ENCODE results near the gene POLR2A. TPM values are rescaled to one million over a fixed set of nuclear protein-coding genes. Genes with fewer than 3 reads are reported as not detected.

Gene POLR2A
- total and polyA plus RNA-seq, 4 donors = 13.3 to 54.4 (median 34.8) TPM

DNA sequence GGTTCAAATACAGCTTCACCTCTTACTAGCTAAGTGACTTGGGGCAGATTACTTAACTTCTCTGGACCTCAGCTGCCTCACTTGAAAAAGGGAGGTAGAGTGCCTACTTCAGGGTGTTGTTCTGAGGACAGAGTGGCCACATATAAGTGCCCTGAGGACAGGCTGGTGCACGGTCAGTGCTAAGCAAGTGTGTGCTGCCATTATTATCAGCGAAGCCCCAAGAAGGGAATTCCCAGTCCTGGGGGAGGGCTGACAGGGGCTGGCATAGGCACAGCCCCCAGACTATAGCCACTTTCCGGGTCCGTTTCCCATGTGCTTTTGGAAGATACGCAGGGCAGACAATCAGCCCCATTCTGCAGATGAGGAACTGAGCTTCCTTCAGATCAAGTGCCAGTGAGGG lies 7.2 kb upstream of the POLR2A start:
- peaks cover 13 to 53% (median 37%) of the 10 kb centered on the region in 4 donors for H3K4me1 ChIP-seq (ENCODE audit: control insufficient read depth in 4 of 4, insufficient read depth in 4 of 4, low read length in 3 of 4)
- H3K4me3 ChIP-seq (ENCODE audit: low read depth in 1 of 3, low read length in 3 of 3) = no peak overlapping the region

DNA sequence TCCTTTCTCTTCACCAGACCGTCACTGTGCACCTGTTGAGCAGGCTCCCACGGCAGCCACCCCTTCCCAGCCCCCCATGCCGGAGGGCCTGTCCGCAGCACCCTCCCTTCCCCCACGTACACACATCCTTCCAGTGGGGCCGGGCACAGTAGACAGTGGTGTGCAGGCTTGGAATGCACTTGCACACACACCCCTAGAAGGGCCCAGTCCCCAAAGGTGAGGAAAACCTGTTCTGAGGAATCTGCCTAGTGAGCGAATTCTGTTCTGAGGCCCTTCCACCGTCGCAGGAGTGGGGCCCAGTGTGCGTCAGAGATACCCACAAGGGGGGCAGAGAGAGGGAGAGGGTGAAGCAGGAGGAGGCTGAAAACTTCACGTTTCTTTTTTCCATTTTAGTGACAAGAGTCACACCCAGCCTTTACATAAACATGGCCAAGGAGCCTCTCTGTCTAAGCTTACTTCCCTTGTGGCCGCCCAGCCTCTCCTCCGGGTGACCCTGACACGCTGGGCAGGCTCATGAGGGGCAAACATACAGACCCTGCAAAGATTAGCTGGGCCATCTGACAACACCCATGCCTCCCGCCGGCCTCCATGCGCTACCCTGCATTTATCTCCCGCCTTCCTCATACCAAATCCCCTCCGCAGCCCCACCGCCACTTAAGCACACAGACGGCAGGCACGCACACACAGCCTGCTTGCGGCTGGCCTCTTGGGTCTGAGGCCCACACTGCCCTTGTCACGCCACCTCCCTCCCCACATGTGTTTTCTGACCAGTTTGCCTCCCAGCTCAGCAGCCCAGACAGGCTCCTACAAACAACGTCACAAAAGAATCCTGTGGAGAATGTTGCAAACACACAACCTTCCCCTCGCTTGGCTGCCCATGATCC lies 6.5 kb upstream of the POLR2A start:
- H3K9ac ChIP-seq (ENCODE audit: low read depth in 1 of 2, low read length in 2 of 2) = peak overlapping the region in 1 of 2 donors; percentile 12
- H3K27me3 ChIP-seq (ENCODE audit: control insufficient read depth in 4 of 4, insufficient read depth in 4 of 4, low read length in 3 of 4) = no peaks in the 10 kb centered on the region
- no peaks in the 10 kb centered on the region for H3K36me3 ChIP-seq (ENCODE audit: control insufficient read depth in 4 of 4, insufficient read depth in 3 of 4, low read depth in 1 of 4, low read length in 3 of 4)
- no peaks in the 10 kb centered on the region for H3K9me3 ChIP-seq (ENCODE audit: control insufficient read depth in 4 of 4, low read length in 3 of 4)
- peak; percentile 50 for DNase-seq (ENCODE audit: low spot score)
- peaks cover 13 to 53% (median 37%) of the 10 kb centered on the region in 4 donors for H3K4me1 ChIP-seq (ENCODE audit: control insufficient read depth in 4 of 4, insufficient read depth in 4 of 4, low read length in 3 of 4)
- peak overlapping the region; percentile 96 to 97 for H3K27ac ChIP-seq (ENCODE audit: low read depth in 1 of 2, low read length in 2 of 2)
- TF ChIP-seq, protein P1, sequence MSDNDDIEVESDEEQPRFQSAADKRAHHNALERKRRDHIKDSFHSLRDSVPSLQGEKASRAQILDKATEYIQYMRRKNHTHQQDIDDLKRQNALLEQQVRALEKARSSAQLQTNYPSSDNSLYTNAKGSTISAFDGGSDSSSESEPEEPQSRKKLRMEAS (IDR thresholded peaks at IDR 0.05) = no peak
- TF ChIP-seq SP1 (IDR thresholded peaks at IDR 0.05) (no peak), NR2F2 (IDR thresholded peaks at IDR 0.05) (no peak)
- H3K4me3 ChIP-seq (ENCODE audit: low read depth in 1 of 3, low read length in 3 of 3) = peak overlapping the region in 2 of 3 donors; percentile 63 to 96
- WGBS = 64% methylated on average over 26 of the region's 26 CpGs

More for the DNA sequence above, 7.2 kb upstream of the POLR2A start:
- no peaks in the 10 kb centered on the region for H3K36me3 ChIP-seq (ENCODE audit: control insufficient read depth in 4 of 4, insufficient read depth in 3 of 4, low read depth in 1 of 4, low read length in 3 of 4)
- TF ChIP-seq, protein P1 (IDR thresholded peaks at IDR 0.05) = no peak
- TF ChIP-seq HNF4G (IDR thresholded peaks at IDR 0.05) = no peak
- TF ChIP-seq, protein P2, sequence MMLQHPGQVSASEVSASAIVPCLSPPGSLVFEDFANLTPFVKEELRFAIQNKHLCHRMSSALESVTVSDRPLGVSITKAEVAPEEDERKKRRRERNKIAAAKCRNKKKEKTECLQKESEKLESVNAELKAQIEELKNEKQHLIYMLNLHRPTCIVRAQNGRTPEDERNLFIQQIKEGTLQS (IDR thresholded peaks at IDR 0.05) = no peak
- TF ChIP-seq FOXA1 (IDR thresholded peaks at IDR 0.05) = no peak
- no peak for TF ChIP-seq JUND (IDR thresholded peaks at IDR 0.05)
- TF ChIP-seq NR2F2 (IDR thresholded peaks at IDR 0.05) = no peak
- TF ChIP-seq FOXA2 (IDR thresholded peaks at IDR 0.05) = no peak
- no peak for TF ChIP-seq RAD21 (IDR thresholded peaks at IDR 0.05)
- TF ChIP-seq RXRA (IDR thresholded peaks at IDR 0.05) = no peak
- TF ChIP-seq GABPA (IDR thresholded peaks at IDR 0.05 in 1 of 2, conservative IDR thresholded peaks at IDR 0.05 in 1 of 2) = no peak
- TF ChIP-seq SP1 (IDR thresholded peaks at IDR 0.05) = no peak
- TF ChIP-seq, protein P3, sequence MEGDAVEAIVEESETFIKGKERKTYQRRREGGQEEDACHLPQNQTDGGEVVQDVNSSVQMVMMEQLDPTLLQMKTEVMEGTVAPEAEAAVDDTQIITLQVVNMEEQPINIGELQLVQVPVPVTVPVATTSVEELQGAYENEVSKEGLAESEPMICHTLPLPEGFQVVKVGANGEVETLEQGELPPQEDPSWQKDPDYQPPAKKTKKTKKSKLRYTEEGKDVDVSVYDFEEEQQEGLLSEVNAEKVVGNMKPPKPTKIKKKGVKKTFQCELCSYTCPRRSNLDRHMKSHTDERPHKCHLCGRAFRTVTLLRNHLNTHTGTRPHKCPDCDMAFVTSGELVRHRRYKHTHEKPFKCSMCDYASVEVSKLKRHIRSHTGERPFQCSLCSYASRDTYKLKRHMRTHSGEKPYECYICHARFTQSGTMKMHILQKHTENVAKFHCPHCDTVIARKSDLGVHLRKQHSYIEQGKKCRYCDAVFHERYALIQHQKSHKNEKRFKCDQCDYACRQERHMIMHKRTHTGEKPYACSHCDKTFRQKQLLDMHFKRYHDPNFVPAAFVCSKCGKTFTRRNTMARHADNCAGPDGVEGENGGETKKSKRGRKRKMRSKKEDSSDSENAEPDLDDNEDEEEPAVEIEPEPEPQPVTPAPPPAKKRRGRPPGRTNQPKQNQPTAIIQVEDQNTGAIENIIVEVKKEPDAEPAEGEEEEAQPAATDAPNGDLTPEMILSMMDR (IDR thresholded peaks at IDR 0.05; ENCODE audit: low read depth, low read length, missing input control) = no peak
- no peak for TF ChIP-seq HNF4A (conservative IDR thresholded peaks at IDR 0.05)
- TF ChIP-seq, protein P4, sequence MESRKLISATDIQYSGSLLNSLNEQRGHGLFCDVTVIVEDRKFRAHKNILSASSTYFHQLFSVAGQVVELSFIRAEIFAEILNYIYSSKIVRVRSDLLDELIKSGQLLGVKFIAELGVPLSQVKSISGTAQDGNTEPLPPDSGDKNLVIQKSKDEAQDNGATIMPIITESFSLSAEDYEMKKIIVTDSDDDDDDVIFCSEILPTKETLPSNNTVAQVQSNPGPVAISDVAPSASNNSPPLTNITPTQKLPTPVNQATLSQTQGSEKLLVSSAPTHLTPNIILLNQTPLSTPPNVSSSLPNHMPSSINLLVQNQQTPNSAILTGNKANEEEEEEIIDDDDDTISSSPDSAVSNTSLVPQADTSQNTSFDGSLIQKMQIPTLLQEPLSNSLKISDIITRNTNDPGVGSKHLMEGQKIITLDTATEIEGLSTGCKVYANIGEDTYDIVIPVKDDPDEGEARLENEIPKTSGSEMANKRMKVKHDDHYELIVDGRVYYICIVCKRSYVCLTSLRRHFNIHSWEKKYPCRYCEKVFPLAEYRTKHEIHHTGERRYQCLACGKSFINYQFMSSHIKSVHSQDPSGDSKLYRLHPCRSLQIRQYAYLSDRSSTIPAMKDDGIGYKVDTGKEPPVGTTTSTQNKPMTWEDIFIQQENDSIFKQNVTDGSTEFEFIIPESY (IDR thresholded peaks at IDR 0.05) = no peak
- TF ChIP-seq EGR1 (IDR thresholded peaks at IDR 0.05; ENCODE audit: low read depth in 2 of 2) = no peak
- H3K9ac ChIP-seq (ENCODE audit: low read depth in 1 of 2, low read length in 2 of 2) = no peak overlapping the region
- WGBS = 93% methylated on average over 5 of the region's 5 CpGs
- no peak for DNase-seq (ENCODE audit: low spot score)
- H3K27me3 ChIP-seq (ENCODE audit: control insufficient read depth in 4 of 4, insufficient read depth in 4 of 4, low read length in 3 of 4) = no peaks in the 10 kb centered on the region
- no peaks in the 10 kb centered on the region for H3K9me3 ChIP-seq (ENCODE audit: control insufficient read depth in 4 of 4, low read length in 3 of 4)
- H3K27ac ChIP-seq (ENCODE audit: low read depth in 1 of 2, low read length in 2 of 2) = peak overlapping the region; percentile 96 to 97

Measured in liver (tissue), 9 donors.